Effector memory CD4-positive, alpha-beta T cell (primary cell): Measurements from ENCODE around the gene LMBR1.

Experiments
- DNase-seq, 3 donors: peaks; one replicate each; pipeline ENCODE4 v3.0.0-alpha.2; 2020
- H3K27ac ChIP-seq: 2 replicates; pipeline ENCODE4 v1.7.0; 2013; ENCODE audit warnings: mild to moderate bottlenecking, low read length, moderate library complexity; ENCODE audit not compliant: insufficient read depth, poor library complexity, severe bottlenecking
- H3K27me3 ChIP-seq: replicated peaks from 2 replicates; pipeline ENCODE4 v1.7.0; 2013; ENCODE audit warnings: mild to moderate bottlenecking, low read length; ENCODE audit not compliant: insufficient read depth, control insufficient read depth, poor library complexity, severe bottlenecking
- H3K36me3 ChIP-seq: 2 replicates; pipeline ENCODE4 v1.7.0; 2013; ENCODE audit warnings: mild to moderate bottlenecking, low read length, moderate library complexity; ENCODE audit not compliant: control insufficient read depth, insufficient read depth
- H3K4me1 ChIP-seq: 2 replicates; pipeline ENCODE4 v1.7.0; 2013; ENCODE audit warnings: low read length, mild to moderate bottlenecking; ENCODE audit not compliant: control insufficient read depth, insufficient read depth, poor library complexity, severe bottlenecking
- H3K4me3 ChIP-seq: 2 replicates; pipeline ENCODE4 v1.7.0; 2013; ENCODE audit warnings: low read length, low read depth, mild to moderate bottlenecking; ENCODE audit not compliant: insufficient read depth, poor library complexity, severe bottlenecking
- H3K9me3 ChIP-seq: 2 replicates; pipeline ENCODE4 v1.7.0; 2013; ENCODE audit warnings: mild to moderate bottlenecking, low read length, moderate library complexity; ENCODE audit not compliant: control insufficient read depth

LMBR1 gene

DNA sequence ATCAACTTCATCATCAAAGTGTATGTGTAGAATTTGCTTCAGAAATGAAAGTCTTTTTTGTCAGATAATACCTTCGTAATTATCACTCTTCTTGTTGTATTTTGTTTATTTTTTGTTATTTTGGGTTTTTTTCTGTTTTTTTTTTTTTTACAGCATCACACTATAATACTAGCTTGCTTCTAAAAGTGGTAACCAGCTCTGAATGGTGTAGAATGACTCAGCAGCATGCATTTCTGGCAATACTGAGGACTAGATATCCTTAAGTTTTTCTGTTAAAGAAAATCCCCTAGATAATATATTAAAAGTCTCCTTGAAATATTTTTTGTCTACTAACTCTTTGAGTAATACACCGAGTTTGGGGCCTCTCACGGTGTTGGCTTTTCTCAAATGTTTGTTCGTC lies 109.1 kb downstream of the LMBR1 start:
- DNase-seq, result no peak
- Histone ChIP-seq H3K9me3 (no peaks in the 10 kb centered on the region), H3K27me3 (no peaks in the 10 kb centered on the region), H3K36me3 (no peaks in the 10 kb centered on the region), H3K27ac (no peak overlapping the region), H3K4me1 (no peaks in the 10 kb centered on the region), H3K4me3 (no peak overlapping the region)

DNA sequence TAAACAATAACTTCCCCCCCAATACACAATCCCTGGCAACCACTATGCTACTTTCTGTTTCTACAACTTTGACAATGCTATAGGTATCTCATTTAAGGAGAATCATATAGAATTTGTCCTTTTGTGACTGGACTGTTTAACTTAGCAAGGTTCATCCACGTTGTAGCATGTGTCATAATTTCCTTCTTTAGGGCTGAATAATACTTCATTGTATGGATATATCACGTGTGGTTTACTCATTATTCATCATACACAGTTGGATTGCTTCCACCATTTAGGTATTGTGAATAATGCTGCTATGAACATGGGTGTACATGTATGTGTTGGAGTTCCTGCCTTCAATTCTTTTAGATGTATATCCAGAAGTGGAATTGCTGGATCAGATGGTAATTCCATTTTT lies 111.0 kb downstream of the LMBR1 start:
- Histone ChIP-seq H3K4me1 (no peaks in the 10 kb centered on the region), H3K4me3 (no peak overlapping the region), H3K27ac (no peak overlapping the region), H3K27me3 (no peaks in the 10 kb centered on the region), H3K36me3 (no peaks in the 10 kb centered on the region), H3K9me3 (no peaks in the 10 kb centered on the region)
- no peak for DNase-seq

DNA sequence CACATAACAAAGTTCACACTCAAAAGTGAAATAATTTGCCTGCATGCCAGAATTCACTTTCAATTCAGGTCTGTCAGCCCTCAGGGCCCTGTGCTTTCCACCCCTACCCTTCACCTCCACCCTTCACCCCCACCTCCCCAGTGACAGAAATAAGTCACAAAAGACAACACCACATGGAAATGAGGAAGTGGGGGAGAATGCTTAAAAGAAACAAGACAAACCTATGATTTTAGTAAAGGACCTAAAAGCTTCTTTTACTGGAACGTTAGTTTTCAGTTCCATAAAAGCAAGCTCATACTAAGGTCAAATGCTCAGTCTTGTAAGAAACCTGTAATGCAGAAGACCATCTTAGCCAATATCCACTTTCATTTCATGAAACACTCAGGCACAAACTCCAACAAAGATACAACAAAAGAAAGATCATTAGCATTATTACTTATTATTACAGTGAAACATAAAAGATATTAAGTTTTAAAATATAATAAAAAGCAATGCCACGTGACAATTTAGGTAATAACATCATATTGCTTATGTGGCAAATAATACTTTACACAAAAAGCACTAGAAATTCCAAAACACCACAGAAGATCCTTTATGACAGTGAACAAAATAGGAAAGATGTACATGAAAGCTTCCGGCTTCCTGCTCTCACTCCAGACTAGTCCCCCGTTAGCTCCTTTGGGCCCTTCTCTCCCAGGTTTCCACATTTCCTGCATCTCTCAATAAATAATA lies 112.1 kb downstream of the LMBR1 start:
- H3K4me3 ChIP-seq, result no peak overlapping the region
- no peak for DNase-seq

DNA sequence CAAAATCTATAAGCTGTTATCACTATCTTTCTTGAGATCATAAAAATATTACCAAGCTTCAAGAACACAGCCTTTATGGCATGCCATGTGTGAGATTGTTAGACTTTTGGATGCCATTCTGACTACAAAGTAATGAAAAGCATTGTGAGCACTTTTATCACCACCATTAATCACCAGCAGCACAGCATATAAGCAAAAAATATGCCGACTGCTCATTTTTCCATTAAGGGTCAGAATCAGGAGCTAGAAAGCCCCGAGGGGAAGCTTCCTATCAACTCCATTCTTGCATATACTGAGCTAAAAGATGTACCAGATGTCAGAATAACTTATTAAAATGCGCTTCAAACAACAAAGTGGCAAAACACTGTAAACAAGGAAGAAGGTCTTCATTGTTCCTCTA lies 114.3 kb downstream of the LMBR1 start:
- H3K27me3 ChIP-seq, result no peaks in the 10 kb centered on the region
- DNase-seq, result no peak
- H3K4me1 ChIP-seq, result no peaks in the 10 kb centered on the region
- H3K4me3 ChIP-seq, result no peak overlapping the region
- H3K9me3 ChIP-seq, result no peaks in the 10 kb centered on the region
- H3K27ac ChIP-seq, result no peak overlapping the region
- H3K36me3 ChIP-seq, result no peaks in the 10 kb centered on the region

More for the DNA sequence above, 112.1 kb downstream of the LMBR1 start:
- Histone ChIP-seq H3K4me1 (no peaks in the 10 kb centered on the region), H3K27me3 (no peaks in the 10 kb centered on the region), H3K36me3 (no peaks in the 10 kb centered on the region), H3K27ac (no peak overlapping the region), H3K9me3 (no peaks in the 10 kb centered on the region)

DNA sequence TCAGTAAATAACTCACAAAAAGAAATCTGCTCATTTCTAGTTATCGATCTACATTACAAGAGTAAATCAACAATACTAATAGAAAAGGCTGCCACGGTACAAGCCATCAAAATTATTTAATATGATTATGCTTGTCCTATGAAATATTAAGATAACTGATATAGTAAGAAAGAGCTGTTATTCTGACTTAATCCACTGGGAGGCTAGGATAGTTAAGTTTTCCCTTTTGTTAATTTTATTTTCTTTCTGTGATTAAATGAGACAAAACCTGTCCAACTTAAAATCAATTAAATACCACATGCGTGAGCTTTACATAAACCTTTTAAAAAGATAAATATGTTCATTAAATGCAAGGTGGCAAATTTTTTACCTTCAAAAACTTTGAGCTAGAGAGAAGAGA lies 114.8 kb downstream of the LMBR1 start:
- H3K4me3 ChIP-seq, result no peak overlapping the region
- H3K36me3 ChIP-seq, result no peaks in the 10 kb centered on the region
- H3K4me1 ChIP-seq, result no peaks in the 10 kb centered on the region
- H3K27me3 ChIP-seq, result no peaks in the 10 kb centered on the region
- DNase-seq, result no peak
- H3K27ac ChIP-seq, result no peak overlapping the region
- H3K9me3 ChIP-seq, result no peaks in the 10 kb centered on the region

DNA sequence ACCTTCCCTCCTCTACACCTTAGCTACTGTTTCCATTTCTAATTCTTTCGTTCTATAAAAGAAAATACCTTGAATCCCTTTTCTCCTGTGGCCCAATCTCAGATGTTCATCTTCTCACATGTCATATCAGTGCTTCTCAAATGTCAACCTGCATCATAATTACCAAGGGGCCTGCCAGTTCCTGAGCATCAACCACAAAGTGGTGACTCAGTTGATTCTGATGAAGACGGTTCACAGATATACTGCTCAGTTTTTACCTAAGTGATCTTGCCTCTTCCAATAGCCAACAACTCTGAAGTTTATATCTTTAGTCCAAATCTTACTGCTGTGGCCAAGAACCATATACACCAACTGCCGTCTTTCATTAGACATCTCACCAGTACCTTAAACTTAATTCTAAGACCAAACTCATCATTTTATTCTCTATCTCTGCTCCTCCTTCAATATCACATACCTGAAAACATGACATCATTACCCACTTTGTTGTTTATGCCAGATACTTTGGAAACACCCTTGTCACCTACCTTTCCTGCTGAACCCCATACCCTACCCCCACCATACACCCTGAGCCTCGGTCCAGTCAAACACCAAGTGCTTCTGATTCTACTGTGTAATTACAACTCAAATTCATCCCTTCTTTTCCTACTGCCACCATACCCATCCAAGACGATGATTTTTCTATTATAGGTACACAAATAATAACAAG lies 115.5 kb downstream of the LMBR1 start:
- DNase-seq, result no peak
- Histone ChIP-seq H3K9me3 (no peaks in the 10 kb centered on the region), H3K27ac (no peak overlapping the region), H3K4me3 (no peak overlapping the region), H3K36me3 (no peaks in the 10 kb centered on the region), H3K4me1 (no peaks in the 10 kb centered on the region), H3K27me3 (no peaks in the 10 kb centered on the region)

DNA sequence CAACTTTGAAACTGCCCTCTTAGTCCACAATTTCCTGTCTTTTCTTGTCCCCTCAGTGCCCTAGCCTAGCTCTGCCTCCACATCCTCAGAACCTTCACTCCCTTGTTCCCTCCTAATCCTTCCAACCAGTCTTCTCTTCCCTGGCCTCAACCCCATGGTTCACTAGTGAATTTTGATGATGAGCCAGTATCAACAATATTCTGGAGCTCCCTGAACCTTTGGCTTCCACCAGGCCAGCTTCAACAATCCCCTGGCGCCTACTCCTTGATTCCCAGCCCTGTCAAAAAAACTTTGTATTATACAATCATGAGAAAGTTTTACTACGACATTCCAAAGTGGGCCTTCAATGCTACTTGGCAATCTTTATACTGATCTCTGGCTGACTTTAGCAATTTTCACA lies 116.5 kb downstream of the LMBR1 start:
- H3K4me3 ChIP-seq, result no peak overlapping the region
- DNase-seq, result no peak
- no peak overlapping the region for H3K27ac ChIP-seq
- H3K27me3 ChIP-seq, result no peaks in the 10 kb centered on the region
- H3K9me3 ChIP-seq, result no peaks in the 10 kb centered on the region
- H3K36me3 ChIP-seq, result no peaks in the 10 kb centered on the region
- H3K4me1 ChIP-seq, result no peaks in the 10 kb centered on the region

DNA sequence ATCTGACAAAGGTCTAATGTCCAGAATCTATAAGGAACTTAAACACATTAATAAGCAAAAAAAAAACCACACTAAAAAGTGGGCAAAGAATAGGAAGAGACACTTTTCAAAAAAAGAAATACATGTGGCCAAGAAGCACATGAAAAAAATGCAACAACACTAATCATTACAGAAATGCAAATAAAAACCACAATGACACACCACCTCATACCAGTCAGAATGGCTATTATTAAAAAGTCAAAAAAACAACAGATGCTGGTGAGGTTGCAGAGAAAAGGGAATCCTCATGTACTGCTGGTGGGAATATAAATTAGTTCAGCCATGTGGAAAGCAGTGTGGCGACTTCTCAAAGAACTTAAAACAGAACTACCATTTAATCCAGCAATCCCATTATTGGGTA lies 119.0 kb downstream of the LMBR1 start:
- no peaks in the 10 kb centered on the region for H3K9me3 ChIP-seq
- no peak for DNase-seq
- H3K36me3 ChIP-seq, result no peaks in the 10 kb centered on the region

DNA sequence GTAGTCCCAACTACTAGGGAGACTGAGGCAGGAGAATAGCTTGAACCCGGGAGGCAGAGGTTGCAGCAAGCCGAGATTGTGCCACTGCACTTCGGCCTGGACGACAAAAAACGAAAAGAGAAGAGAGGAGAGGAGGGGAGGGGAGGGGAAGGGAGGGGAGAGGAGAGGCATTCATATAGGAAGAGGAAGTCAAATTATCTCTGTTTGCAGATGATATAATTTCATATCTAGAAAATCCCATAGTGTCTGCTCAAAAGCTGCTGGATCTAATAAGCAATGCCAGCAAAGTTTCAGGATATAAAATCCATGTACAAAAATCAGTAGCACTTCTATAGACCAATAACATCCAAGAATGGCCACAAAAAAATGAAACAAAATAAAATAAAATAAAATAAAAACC lies 120.3 kb downstream of the LMBR1 start:
- no peaks in the 10 kb centered on the region for H3K27me3 ChIP-seq
- H3K9me3 ChIP-seq, result no peaks in the 10 kb centered on the region
- H3K4me1 ChIP-seq, result no peaks in the 10 kb centered on the region
- no peaks in the 10 kb centered on the region for H3K36me3 ChIP-seq
- H3K27ac ChIP-seq, result no peak overlapping the region
- DNase-seq, result no peak
- no peak overlapping the region for H3K4me3 ChIP-seq

More for the DNA sequence above, 119.0 kb downstream of the LMBR1 start:
- no peak overlapping the region for H3K4me3 ChIP-seq
- H3K4me1 ChIP-seq, result no peaks in the 10 kb centered on the region
- no peak overlapping the region for H3K27ac ChIP-seq
- H3K27me3 ChIP-seq, result no peaks in the 10 kb centered on the region

DNA sequence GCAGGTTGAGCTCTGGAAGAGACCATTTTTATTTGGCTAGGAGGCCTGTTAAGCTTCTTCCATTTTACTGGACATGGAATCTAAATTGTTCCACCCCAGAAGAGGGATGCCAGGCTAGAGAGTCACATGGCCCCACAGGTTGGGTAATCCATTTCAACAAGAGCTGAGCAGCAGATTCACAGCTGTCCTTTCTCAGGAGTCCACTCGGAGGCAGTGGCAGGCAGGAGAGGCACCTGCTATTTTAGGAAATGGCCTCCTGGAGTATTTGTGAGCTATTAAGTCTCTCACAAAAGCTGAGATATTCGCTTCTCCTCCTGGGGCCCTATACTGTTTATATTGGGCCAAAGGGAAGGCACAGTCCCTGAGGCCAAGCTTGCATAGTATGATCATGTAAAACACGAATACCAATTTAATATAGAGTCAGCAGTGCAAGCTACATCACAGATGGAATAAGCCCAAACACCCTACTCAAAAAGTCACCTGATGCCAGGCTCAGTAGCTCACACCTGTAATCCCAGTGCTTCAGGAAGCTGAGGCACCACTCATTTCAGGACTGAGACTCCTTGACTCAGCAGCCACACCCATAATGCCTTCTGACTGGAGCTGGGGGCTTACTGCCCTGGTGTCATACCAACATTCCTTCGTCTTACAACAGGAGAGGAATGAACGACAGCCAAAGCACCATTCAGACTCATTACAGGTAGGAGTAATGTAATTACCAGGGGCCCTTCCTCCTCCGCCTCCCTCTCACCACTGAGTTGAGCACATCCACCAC lies 124.1 kb downstream of the LMBR1 start:
- H3K27ac ChIP-seq, result no peak overlapping the region
- no peaks in the 10 kb centered on the region for H3K4me1 ChIP-seq
- H3K9me3 ChIP-seq, result no peaks in the 10 kb centered on the region
- no peak for DNase-seq
- no peak overlapping the region for H3K4me3 ChIP-seq
- no peaks in the 10 kb centered on the region for H3K36me3 ChIP-seq
- H3K27me3 ChIP-seq, result no peaks in the 10 kb centered on the region
